ENCODE results near the gene PAK1.

- TF ChIP-seq CTCF (conservative IDR thresholded peaks at IDR 0.05) (no peak), EZH2 (IDR thresholded peaks at IDR 0.05; ENCODE audit: low read depth) (no peak)
Measured at GRCh38 chr11:77441426-77441825, 32.5 kb downstream of the PAK1 start.
